Sigmoid colon (tissue), 7 donors: Measurements from ENCODE around the gene DAPP1. TPM values are rescaled to one million over a fixed set of nuclear protein-coding genes. Genes with fewer than 3 reads are reported as not detected.

Experiments used
- DNase-seq: peaks from one replicate; pipeline ENCODE4 v3.0.0-alpha.2; 2019
- H3K27ac ChIP-seq, 4 donors: fragments of 200-600 bp; sonication (generic); one replicate each; pipeline ENCODE4 v1.5.1; 2016 to 2019; ENCODE audit warnings: mild to moderate bottlenecking in 1 of 4
- H3K27me3 ChIP-seq, 3 donors: fragments of 200-600 bp; sonication (generic); one replicate each; pipeline ENCODE4 v1.5.1; 2019; ENCODE audit warnings: mild to moderate bottlenecking in 1 of 3
- H3K36me3 ChIP-seq, 4 donors: fragments of 200-600 bp; sonication (generic); one replicate each; pipeline ENCODE4 v1.5.1; 2016 to 2019
- H3K4me1 ChIP-seq, 4 donors: fragments of 200-600 bp; sonication (generic); one replicate each; pipeline ENCODE4 v1.5.1; 2017 to 2019
- H3K4me3 ChIP-seq, 4 donors: fragments of 200-600 bp; sonication (generic); one replicate each; pipeline ENCODE4 v1.5.1; 2017 to 2019; ENCODE audit warnings: mild to moderate bottlenecking in 2 of 4, moderate library complexity in 1 of 4
- H3K9me3 ChIP-seq, 4 donors: fragments of 200-600 bp in 3 of 4; sonication (generic) in 3 of 4; one replicate each; pipeline versions ENCODE4 v1.5.1 to v1.6.1; 2013 to 2019
- EP300 ChIP-seq, 4 donors: sonication (generic); formaldehyde crosslinking; IDR thresholded peaks; one replicate each; pipeline ENCODE4 v1.6.1; 2017; ENCODE audit warnings: antibody characterized with exemption in 4 of 4
- POLR2A ChIP-seq, 2 donors: fragments of 450-650 bp; IDR thresholded peaks; one replicate each; pipeline ENCODE4 v1.6.1; 2016; ENCODE audit warnings: antibody characterized with exemption in 2 of 2, mild to moderate bottlenecking in 2 of 2, moderate library complexity in 2 of 2
- POLR2AphosphoS5 ChIP-seq, 4 donors: sonication (generic); formaldehyde crosslinking; IDR thresholded peaks; one replicate each; pipeline ENCODE4 v1.6.1; 2017; ENCODE audit warnings: antibody characterized with exemption in 4 of 4
- WGBS, 2 donors: extraction: QIAGEN DNeasy Blood & Tissue Kit; methylation state at CpG; one replicate each; pipeline ENCODE4 v1.1.7; 2013; 5-methylcytosine and 5-hydroxymethylcytosine counted together
- intact Hi-C: fragments of 100-400 bp; cut with DNase I; formaldehyde crosslinking; loops from one replicate; pipeline ENCODE4 v1.15.1; 2023
- polyA plus RNA-seq, 3 donors: library from polyadenylated mRNA; stranded (reverse); fragments of 200-250 nt; gene quantifications; one replicate each; pipeline ENCODE4 v1.2.3, GENCODE V29; 2013
- total RNA-seq, 4 donors: library from RNA; depleted of rRNA; stranded (reverse); fragments of >200 nt; gene quantifications; one replicate each; pipeline ENCODE4 v1.1.0, GENCODE V29; 2016
- TF ChIP-seq, protein P1 (sequence below), 4 experiments: fragments of 450-650 bp in 3 of 4; fragments of 200-600 bp in 1 of 4; IDR thresholded peaks; one replicate each; pipeline ENCODE4 v1.5.1; 2016 to 2019; ENCODE audit warnings: antibody characterized with exemption in 4 of 4, mild to moderate bottlenecking in 3 of 4, moderate library complexity in 2 of 4
- donor health status: healthy with polysubstance abuse.
- donor health status: Bipolar disorder and iron deficiency.
- donor health status: healthy.

Gene DAPP1
- total and polyA plus RNA-seq, 7 donors = 0.36 to 17.9 (median 1.2) TPM

DNA sequence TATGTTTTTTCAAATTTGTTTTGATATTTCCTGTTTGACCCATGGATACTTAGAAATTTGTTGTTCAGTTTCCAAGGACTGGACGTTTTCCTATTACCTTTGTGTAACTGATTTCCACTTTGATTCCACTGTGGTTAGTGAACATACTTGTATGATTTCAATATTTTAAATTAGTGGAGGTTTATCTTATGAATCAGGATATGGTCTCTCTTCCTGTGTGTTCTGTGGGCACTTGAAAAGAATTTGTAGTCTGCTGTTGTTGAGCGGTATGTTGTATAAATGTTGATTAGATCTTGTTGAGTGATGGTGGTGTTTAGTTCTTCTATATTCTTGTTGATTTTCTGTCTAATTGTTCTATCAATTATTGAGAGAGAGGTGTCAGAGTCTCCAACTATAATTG lies 98.8 kb downstream of the DAPP1 start:
- 78 to 95% methylated on average over 2 of the region's 2 CpGs for WGBS, 2 donors
- H3K27me3 ChIP-seq = no peaks in the 10 kb centered on the region
- peaks cover 0 to 37% (median 4%) of the 10 kb centered on the region in 4 donors for H3K36me3 ChIP-seq
- H3K27ac ChIP-seq = no peak overlapping the region
- H3K4me3 ChIP-seq = no peak overlapping the region
- intact Hi-C loops = no loop called here
- no peak for TF ChIP-seq POLR2A (IDR thresholded peaks at IDR 0.05)
- no peak for DNase-seq
- H3K9me3 ChIP-seq = peaks cover 0 to 4% (median 0%) of the 10 kb centered on the region in 4 donors
- H3K4me1 ChIP-seq = no peaks in the 10 kb centered on the region

DNA sequence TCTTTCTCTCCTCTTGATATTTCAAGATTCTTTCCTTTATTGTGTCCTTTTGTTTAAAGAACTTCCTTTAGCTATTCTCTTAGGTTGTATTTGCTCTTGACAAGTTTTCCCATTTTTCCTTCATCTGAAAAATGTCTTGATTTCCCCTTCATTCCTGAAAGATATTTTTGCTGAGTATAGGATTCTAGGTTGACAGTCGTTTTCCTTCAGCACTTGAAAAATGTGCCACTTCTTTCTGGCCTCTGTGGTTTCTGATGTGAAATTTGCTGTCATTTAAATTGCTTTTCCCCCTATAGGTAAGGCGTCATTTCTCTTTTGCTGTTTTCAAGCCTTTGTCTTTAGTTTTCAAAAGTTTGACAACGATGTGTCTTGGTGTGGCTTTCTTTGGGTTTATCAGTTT lies 100.9 kb downstream of the DAPP1 start:
- TF ChIP-seq EP300 (IDR thresholded peaks at IDR 0.05) (no peak), POLR2AphosphoS5 (IDR thresholded peaks at IDR 0.05) (no peak), POLR2A (IDR thresholded peaks at IDR 0.05) (no peak)
- TF ChIP-seq, protein P1, sequence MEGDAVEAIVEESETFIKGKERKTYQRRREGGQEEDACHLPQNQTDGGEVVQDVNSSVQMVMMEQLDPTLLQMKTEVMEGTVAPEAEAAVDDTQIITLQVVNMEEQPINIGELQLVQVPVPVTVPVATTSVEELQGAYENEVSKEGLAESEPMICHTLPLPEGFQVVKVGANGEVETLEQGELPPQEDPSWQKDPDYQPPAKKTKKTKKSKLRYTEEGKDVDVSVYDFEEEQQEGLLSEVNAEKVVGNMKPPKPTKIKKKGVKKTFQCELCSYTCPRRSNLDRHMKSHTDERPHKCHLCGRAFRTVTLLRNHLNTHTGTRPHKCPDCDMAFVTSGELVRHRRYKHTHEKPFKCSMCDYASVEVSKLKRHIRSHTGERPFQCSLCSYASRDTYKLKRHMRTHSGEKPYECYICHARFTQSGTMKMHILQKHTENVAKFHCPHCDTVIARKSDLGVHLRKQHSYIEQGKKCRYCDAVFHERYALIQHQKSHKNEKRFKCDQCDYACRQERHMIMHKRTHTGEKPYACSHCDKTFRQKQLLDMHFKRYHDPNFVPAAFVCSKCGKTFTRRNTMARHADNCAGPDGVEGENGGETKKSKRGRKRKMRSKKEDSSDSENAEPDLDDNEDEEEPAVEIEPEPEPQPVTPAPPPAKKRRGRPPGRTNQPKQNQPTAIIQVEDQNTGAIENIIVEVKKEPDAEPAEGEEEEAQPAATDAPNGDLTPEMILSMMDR (IDR thresholded peaks at IDR 0.05) = no peak
- WGBS, 2 donors = 95% methylated on average over 3 of the region's 3 CpGs
- Histone ChIP-seq H3K36me3 (peaks cover 0 to 48% (median 4%) of the 10 kb centered on the region in 4 donors), H3K27ac (no peak overlapping the region), H3K4me1 (peaks cover 0 to 1% (median under 1%) of the 10 kb centered on the region in 4 donors), H3K9me3 (peaks cover 0 to 4% (median 0%) of the 10 kb centered on the region in 4 donors), H3K27me3 (no peaks in the 10 kb centered on the region), H3K4me3 (no peak overlapping the region)
- no peak for DNase-seq
- intact Hi-C loops = no loop called here

DNA sequence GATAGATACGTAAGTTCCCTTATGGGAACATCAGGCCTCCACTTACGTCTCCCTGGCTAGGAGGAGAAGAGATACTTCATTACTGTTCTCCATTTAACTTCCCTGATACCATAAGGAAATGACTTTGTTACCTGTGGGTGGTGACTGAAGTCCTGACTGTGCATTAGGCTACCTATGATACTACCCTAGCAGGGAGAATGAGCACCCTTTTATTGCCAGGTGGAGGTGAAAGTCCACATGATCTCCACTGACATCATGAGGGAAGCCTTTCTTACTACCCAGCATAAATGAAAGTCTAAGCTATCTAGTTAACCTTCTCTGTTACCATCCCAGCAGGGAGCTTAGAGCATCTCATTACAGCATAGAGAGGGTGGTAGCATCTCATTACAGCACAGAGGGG lies 102.0 kb downstream of the DAPP1 start:
- Histone ChIP-seq H3K36me3 (peaks cover 0 to 48% (median 4%) of the 10 kb centered on the region in 4 donors), H3K27me3 (no peaks in the 10 kb centered on the region), H3K9me3 (peaks cover 0 to 4% (median 0%) of the 10 kb centered on the region in 4 donors), H3K4me1 (peaks cover 0 to 10% (median 2%) of the 10 kb centered on the region in 4 donors), H3K27ac (no peak overlapping the region), H3K4me3 (no peak overlapping the region)
- TF ChIP-seq POLR2AphosphoS5 (IDR thresholded peaks at IDR 0.05) (no peak), POLR2A (IDR thresholded peaks at IDR 0.05) (no peak), EP300 (IDR thresholded peaks at IDR 0.05) (no peak)
- TF ChIP-seq, protein P1 (IDR thresholded peaks at IDR 0.05) = no peak
- DNase-seq = no peak
- intact Hi-C loops = no loop called here
- WGBS, 2 donors = 34 to 85% methylated on average over 2 of the region's 2 CpGs

Other genes with a start within 250 kb of the DAPP1 start
- gene MTTP, start 242.0 kb upstream of the DAPP1 start, total RNA-seq = 10 to 100 TPM in 1 of 4 donors, 1 to 10 TPM in 3; 2.4 to 12.8 (median 5.9) TPM
- gene MTTP, start 242.0 kb upstream of the DAPP1 start, polyA plus RNA-seq = under 1 TPM in 1 of 3 donors, not detected in 2; 0.13 TPM
- gene C4orf54, start 159.0 kb upstream of the DAPP1 start, total RNA-seq = under 1 TPM; under 0.01 to 0.28 (median 0.15) TPM
- gene C4orf54, start 159.0 kb upstream of the DAPP1 start, polyA plus RNA-seq = under 1 TPM in 1 of 3 donors, not detected in 2; 0.01 TPM
- 10 to 100 TPM; 36.6 to 77.2 (median 62.2) TPM for gene LAMTOR3, start 77.6 kb downstream of the DAPP1 start, total RNA-seq
- gene LAMTOR3, start 77.6 kb downstream of the DAPP1 start, polyA plus RNA-seq = 100 to 1,000 TPM in 2 of 3 donors, 10 to 100 TPM in 1; 54.6 to 201 (median 108) TPM
- gene DNAJB14, start 129.8 kb downstream of the DAPP1 start, total RNA-seq = 10 to 100 TPM; 31.4 to 53.9 (median 41.0) TPM
- 10 to 100 TPM in 2 of 3 donors, 1 to 10 TPM in 1; 9.0 to 19.1 (median 10.2) TPM for gene DNAJB14, start 129.8 kb downstream of the DAPP1 start, polyA plus RNA-seq
- 100 to 1,000 TPM; 236 to 621 (median 353) TPM for gene H2AZ1, start 133.4 kb downstream of the DAPP1 start, total RNA-seq
- 100 to 1,000 TPM; 175 to 543 (median 421) TPM for gene H2AZ1, start 133.4 kb downstream of the DAPP1 start, polyA plus RNA-seq